ENCODE data around the gene IGIP.

The IGIP gene

GRCh38 chr5:140083120-140083519 lies 42.6 kb upstream of the IGIP start:
- Histone ChIP-seq H3K4me2 (ENCODE audit: low read length) (no peak overlapping the region), H3K36me3 (ENCODE audit: control insufficient read depth, low read length) (no peaks in the 10 kb centered on the region), H3K9me2 (replicated peaks; ENCODE audit: control insufficient read depth, low read length) (no peaks in the 10 kb centered on the region), H3K79me2 (ENCODE audit: control insufficient read depth, low read length) (no peaks in the 10 kb centered on the region), H3K27ac (ENCODE audit: low read depth, low read length) (no peak overlapping the region), H3K4me1 (ENCODE audit: control insufficient read depth, low read length) (no peaks in the 10 kb centered on the region), H3K4me3 (ENCODE audit: low read length) (no peak overlapping the region), H3F3A (ENCODE audit: control insufficient read depth, insufficient read depth) (no peaks in the 10 kb centered on the region), H3K9me3 (ENCODE audit: control insufficient read depth, insufficient read depth, low read length) (no peaks in the 10 kb centered on the region; the same call in 1 of the 2 replicates), H3K27me3 (ENCODE audit: control insufficient read depth, low read length) (peaks cover 39% of the 10 kb centered on the region), H4K20me1 (ENCODE audit: control insufficient read depth, insufficient read depth, low read depth, low read length) (no peaks in the 10 kb centered on the region)
- no peak for TF ChIP-seq EZH2phosphoT487 (IDR thresholded peaks at IDR 0.05; ENCODE audit: borderline replicate concordance, low read length)
- TF ChIP-seq CTCF (IDR thresholded peaks at IDR 0.05; ENCODE audit: low read depth, low read length, poor library complexity, severe bottlenecking) = no peak

- Histone ChIP-seq H3K4me3 (ENCODE audit: low read length) (no peak overlapping the region), H3K4me2 (ENCODE audit: low read length) (no peak overlapping the region), H4K20me1 (ENCODE audit: control insufficient read depth, insufficient read depth, low read depth, low read length) (no peaks in the 10 kb centered on the region), H3K9me2 (replicated peaks; ENCODE audit: control insufficient read depth, low read length) (no peaks in the 10 kb centered on the region), H3K27me3 (ENCODE audit: control insufficient read depth, low read length) (peaks cover 39% of the 10 kb centered on the region), H3K79me2 (ENCODE audit: control insufficient read depth, low read length) (no peaks in the 10 kb centered on the region), H3K27ac (ENCODE audit: low read depth, low read length) (no peak overlapping the region), H3K36me3 (ENCODE audit: control insufficient read depth, low read length) (no peaks in the 10 kb centered on the region), H3K9me3 (ENCODE audit: control insufficient read depth, insufficient read depth, low read length) (no peaks in the 10 kb centered on the region; the same call in 1 of the 2 replicates), H3F3A (ENCODE audit: control insufficient read depth, insufficient read depth) (no peaks in the 10 kb centered on the region), H3K4me1 (ENCODE audit: control insufficient read depth, low read length) (no peaks in the 10 kb centered on the region)
- no peak for TF ChIP-seq EZH2phosphoT487 (IDR thresholded peaks at IDR 0.05; ENCODE audit: borderline replicate concordance, low read length)
- no peak for TF ChIP-seq CTCF (IDR thresholded peaks at IDR 0.05; ENCODE audit: low read depth, low read length, poor library complexity, severe bottlenecking)
These were observed 42.1 kb upstream of the IGIP start for GRCh38 chr5:140083650-140084049.

- Histone ChIP-seq H3K79me2 (ENCODE audit: control insufficient read depth, low read length) (no peaks in the 10 kb centered on the region), H3F3A (ENCODE audit: control insufficient read depth, insufficient read depth) (no peaks in the 10 kb centered on the region), H3K4me3 (ENCODE audit: low read length) (no peak overlapping the region), H3K36me3 (ENCODE audit: control insufficient read depth, low read length) (no peaks in the 10 kb centered on the region), H3K4me2 (ENCODE audit: low read length) (no peak overlapping the region), H3K27ac (ENCODE audit: low read depth, low read length) (no peak overlapping the region), H3K9me2 (replicated peaks; ENCODE audit: control insufficient read depth, low read length) (no peaks in the 10 kb centered on the region), H3K4me1 (ENCODE audit: control insufficient read depth, low read length) (no peaks in the 10 kb centered on the region), H3K27me3 (ENCODE audit: control insufficient read depth, low read length) (peaks cover 36% of the 10 kb centered on the region), H3K9me3 (ENCODE audit: control insufficient read depth, insufficient read depth, low read length) (peaks cover 3% of the 10 kb centered on the region), H4K20me1 (ENCODE audit: control insufficient read depth, insufficient read depth, low read depth, low read length) (no peaks in the 10 kb centered on the region)
- no peak for TF ChIP-seq EZH2phosphoT487 (IDR thresholded peaks at IDR 0.05; ENCODE audit: borderline replicate concordance, low read length)
- TF ChIP-seq CTCF (IDR thresholded peaks at IDR 0.05; ENCODE audit: low read depth, low read length, poor library complexity, severe bottlenecking) = no peak
These were observed 41.2 kb upstream of the IGIP start for GRCh38 chr5:140084541-140084940.

GRCh38 chr5:140090251-140090650 lies 35.5 kb upstream of the IGIP start:
- no peaks in the 10 kb centered on the region for H3K36me3 ChIP-seq (ENCODE audit: control insufficient read depth, low read length)

More at GRCh38 chr5:140090251-140090650, 35.5 kb upstream of the IGIP start:
- Histone ChIP-seq H3K9me2 (replicated peaks; ENCODE audit: control insufficient read depth, low read length) (no peaks in the 10 kb centered on the region), H3K4me1 (ENCODE audit: control insufficient read depth, low read length) (no peaks in the 10 kb centered on the region), H3K4me2 (ENCODE audit: low read length) (no peak overlapping the region), H3K27me3 (ENCODE audit: control insufficient read depth, low read length) (peaks cover 6% of the 10 kb centered on the region), H3F3A (ENCODE audit: control insufficient read depth, insufficient read depth) (no peaks in the 10 kb centered on the region), H3K4me3 (ENCODE audit: low read length) (no peak overlapping the region), H4K20me1 (ENCODE audit: control insufficient read depth, insufficient read depth, low read depth, low read length) (no peaks in the 10 kb centered on the region), H3K9me3 (ENCODE audit: control insufficient read depth, insufficient read depth, low read length) (peaks cover 18% of the 10 kb centered on the region), H3K79me2 (ENCODE audit: control insufficient read depth, low read length) (no peaks in the 10 kb centered on the region), H3K27ac (ENCODE audit: low read depth, low read length) (no peak overlapping the region)
- no peak for TF ChIP-seq EZH2phosphoT487 (IDR thresholded peaks at IDR 0.05; ENCODE audit: borderline replicate concordance, low read length)
- no peak for TF ChIP-seq CTCF (IDR thresholded peaks at IDR 0.05; ENCODE audit: low read depth, low read length, poor library complexity, severe bottlenecking)

Data from DOHH2 (cell line).